Dermis lymphatic vessel endothelial cell (primary cell): ENCODE results near the gene BEX4. TPM values are rescaled to one million over a fixed set of nuclear protein-coding genes. Genes with fewer than 3 reads are reported as not detected.

Experiments used
- total RNA-seq: library from RNA; depleted of rRNA; stranded (reverse); fragments of >200 nt; gene quantifications from 2 replicates; pipeline ENCODE4 v1.2.1, GENCODE V29; 2014

Gene BEX4, protein sequence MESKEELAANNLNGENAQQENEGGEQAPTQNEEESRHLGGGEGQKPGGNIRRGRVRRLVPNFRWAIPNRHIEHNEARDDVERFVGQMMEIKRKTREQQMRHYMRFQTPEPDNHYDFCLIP
- total RNA-seq = 26.5 and 31.6 TPM in 2 replicates

DNA sequence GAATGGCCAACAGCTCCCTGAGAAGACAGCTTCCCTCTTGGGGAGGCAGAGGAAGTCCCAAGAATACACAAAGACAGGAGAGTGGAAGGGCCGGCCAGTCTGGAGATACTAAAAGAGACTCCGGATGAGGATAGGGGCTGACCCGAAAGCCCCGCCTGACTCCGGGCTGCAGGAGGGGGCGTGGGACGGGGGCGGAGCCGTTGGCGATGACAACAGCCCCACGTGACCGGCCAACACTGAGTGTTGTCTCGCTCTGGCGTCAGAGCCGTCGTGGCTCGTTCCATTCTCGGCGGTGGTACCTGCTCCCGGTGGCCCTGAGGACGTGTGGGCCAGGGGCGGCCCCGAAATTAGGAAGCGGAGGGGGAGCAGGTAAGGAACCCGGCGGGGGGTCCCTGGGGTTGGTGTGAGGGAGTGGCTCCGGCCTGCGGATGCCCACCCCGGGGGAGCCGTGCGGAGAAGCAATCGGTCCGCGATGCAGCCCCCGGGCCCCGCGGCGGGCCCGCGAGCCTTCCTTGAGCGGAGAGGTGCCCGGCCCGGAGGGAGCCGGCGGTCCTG is at the start of gene BEX4:
TSS of gene BEX4 (plus strand) at position 239 of the 555 bp plus-strand sequence. CDS start 1,046 bp downstream, outside the sequence.

GRCh38 chrX:103254921-103255493 is 40.1 kb downstream of the BEX4 start, which contains the start of gene TCEAL8:
TSS of gene TCEAL8 (minus strand) at chrX:103255155. CDS start at chrX:103253979, 1,176 bp downstream.

Other genes starting within 250 kb of the BEX4 start
- 0.33 TPM in 1 of 2 replicates, not detected in the other for gene BEX1, start 150.9 kb upstream of the BEX4 start, total RNA-seq
- gene NXF3, start 122.0 kb upstream of the BEX4 start, total RNA-seq = not detected in 2 replicates
- gene TCEAL8, start 40.0 kb downstream of the BEX4 start, total RNA-seq = 68.8 and 88.4 TPM in 2 replicates
- gene TCEAL5, start 61.6 kb downstream of the BEX4 start, total RNA-seq = not detected in 2 replicates
- gene BEX2, start 95.9 kb downstream of the BEX4 start, total RNA-seq = 1.3 and 4.4 TPM in 2 replicates
- gene TCEAL7, start 115.1 kb downstream of the BEX4 start, total RNA-seq = 0.11 TPM in 1 of 2 replicates, not detected in the other
- 76.1 and 76.7 TPM in 2 replicates for gene TCEAL9, start 141.4 kb downstream of the BEX4 start, total RNA-seq
- 201 and 209 TPM in 2 replicates for gene BEX3, start 161.4 kb downstream of the BEX4 start, total RNA-seq